HuH-7 (cell line): ENCODE measurements around the gene GDI2.
A peak's percentile ranks its signal among the peaks of the same experiment; 100 is the strongest.
"Not testable (repeated sequence)": the region's sequence is repeated elsewhere in the genome, so short reads cannot be mapped to it uniquely, and the experiment has no call there.

ENCODE experiments used
- DNase-seq: peaks from one replicate; pipeline ENCODE4 v3.0.0; 2011; ENCODE audit warnings: low spot score

The GDI2 gene

GRCh38 chr10:5782174-5782573 lies 31.1 kb downstream of the GDI2 start:
- DNase-seq: no peak

- DNase-seq: no peak
These were observed 33.5 kb downstream of the GDI2 start for GRCh38 chr10:5779730-5780129.

DNA sequence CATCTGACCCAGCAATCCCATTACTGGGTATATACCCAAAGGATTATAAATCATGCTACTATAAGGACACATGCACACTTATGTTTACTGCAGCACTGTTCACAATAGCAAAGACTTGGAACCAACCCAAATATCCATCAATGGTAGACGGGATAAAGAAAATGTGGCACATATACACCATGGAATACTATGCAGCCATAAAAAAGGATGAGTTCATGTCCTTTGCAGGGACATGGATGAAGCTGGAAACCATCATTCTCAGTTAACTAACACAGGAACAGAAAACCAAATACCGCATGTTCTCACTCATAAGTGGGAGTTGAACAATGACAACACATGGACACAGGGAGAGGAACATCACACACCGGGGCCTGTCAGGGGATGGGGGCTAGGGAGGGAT lies 35.5 kb downstream of the GDI2 start:
- not testable (repeated sequence) for DNase-seq

DNA sequence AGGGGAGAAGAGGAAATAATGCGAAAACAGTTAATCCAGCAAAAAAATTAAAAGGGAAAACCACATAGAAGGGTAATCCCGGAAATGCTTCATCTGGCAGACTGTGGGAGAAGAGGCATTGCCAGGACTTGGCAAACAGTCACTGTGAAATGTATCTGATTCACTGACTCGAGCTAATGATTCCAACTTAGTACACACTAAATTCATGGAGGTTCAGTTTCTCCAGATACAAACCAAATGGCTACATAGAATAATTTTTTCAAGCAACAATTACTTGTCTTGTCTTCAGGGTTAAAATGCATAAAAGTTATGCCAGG lies 36.4 kb downstream of the GDI2 start:
- DNase-seq: no peak

GRCh38 chr10:5776136-5776880 lies 36.9 kb downstream of the GDI2 start:
- peak; percentile 23 for DNase-seq

DNA sequence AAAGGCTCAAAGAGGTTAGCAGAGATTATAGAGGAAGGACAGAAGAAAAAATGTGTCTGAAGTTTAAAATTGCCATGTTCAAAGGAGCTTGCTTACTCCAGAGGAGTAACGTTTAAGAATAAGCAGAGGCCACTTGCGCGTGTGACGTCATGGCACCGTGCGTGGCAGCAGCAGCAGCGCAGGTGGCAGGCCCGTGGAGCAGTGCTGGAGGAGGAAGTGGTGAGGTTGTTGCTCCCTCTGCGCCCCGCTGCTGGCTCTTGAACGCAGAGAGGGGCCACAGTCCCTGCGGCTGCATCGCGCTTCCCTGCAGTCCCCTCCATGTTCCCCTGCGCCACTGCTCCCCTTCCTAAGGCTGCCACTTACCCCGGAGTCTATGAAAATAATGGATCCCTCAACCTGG lies 37.5 kb downstream of the GDI2 start:
- DNase-seq: no peak

- DNase-seq: no peak
These were observed 38.1 kb downstream of the GDI2 start for GRCh38 chr10:5774987-5775620.

GRCh38 chr10:5766189-5766588 lies 47.0 kb downstream of the GDI2 start:
- no peak for DNase-seq

DNA sequence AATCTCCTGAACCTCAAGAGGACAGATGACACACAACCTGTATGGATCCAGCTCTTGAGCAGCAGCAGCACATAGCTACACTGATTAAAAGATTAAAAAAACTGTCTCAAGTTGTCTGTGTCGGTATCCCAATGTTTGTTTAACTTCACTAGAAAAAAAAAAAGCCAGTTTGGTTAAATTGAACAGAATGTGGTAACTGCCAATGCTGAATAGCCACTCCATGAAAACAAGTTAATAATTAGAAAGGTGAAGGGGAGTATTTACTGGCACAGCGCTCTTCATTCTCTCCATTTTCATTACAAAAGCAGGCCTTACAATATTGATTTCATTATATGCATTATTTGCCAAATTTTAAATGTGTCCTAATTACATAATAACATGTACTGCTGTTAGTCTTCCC lies 47.6 kb downstream of the GDI2 start:
- no peak for DNase-seq

GRCh38 chr10:5764422-5765297 lies 48.6 kb downstream of the GDI2 start:
- no peak for DNase-seq

GRCh38 chr10:5762531-5762930 lies 50.7 kb downstream of the GDI2 start:
- DNase-seq: peak; percentile 29

DNA sequence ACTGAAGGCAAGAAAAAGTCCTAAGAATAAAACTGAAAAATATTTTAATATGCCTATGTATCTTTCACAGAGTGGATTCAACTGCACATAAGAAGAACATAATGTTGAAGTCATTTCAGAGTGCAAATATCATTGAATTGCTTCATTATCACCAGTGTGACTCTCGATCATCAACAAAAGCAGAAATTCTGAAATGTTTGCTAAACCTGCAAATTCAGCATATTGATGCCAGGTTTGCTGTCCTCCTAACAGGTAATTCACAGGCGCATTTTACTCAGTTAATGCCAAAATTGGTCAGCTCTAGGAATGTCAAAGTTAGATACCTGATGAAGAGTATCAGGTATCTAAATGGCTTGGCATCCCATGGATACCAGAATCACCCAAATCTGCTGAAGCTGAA lies 52.0 kb downstream of the GDI2 start:
- no peak for DNase-seq

DNA sequence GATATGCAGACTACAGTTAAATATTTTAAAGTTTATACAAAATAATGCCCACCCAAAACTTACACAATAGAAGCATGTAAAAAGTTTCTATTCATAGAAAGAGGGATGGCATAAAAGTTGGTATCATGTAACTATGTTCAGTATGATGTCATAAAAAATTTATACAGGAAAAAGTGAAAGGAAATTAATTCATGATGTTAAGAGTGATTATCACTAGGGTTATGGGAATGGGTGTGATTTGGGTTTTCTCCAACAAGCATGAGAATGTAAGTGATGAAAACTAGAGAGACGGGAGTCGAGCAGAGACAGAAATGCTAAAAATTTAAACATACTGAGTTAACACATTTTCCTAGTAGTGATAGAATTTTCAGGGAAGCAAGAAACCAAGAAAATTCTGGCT lies 52.7 kb downstream of the GDI2 start:
- no peak for DNase-seq

DNA sequence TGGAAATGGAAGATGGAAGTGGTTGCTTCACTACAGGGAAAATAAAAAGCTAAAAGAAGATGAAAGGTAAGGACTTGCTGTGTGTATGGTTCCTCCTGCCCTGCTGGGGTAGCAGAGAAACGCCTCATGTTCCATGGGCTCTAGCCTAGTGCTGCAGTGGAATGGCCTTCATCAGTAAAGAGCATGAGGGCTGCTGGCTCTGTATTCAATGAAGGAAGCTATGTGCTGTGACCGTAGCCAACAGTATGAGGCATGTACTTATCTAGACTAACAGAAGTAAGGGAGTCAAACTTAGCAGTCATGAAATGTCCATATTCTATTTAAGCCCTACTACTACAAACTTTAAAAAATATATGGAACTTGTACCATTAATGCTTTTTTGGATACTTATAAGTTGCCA lies 54.3 kb downstream of the GDI2 start:
- no peak for DNase-seq

DNA sequence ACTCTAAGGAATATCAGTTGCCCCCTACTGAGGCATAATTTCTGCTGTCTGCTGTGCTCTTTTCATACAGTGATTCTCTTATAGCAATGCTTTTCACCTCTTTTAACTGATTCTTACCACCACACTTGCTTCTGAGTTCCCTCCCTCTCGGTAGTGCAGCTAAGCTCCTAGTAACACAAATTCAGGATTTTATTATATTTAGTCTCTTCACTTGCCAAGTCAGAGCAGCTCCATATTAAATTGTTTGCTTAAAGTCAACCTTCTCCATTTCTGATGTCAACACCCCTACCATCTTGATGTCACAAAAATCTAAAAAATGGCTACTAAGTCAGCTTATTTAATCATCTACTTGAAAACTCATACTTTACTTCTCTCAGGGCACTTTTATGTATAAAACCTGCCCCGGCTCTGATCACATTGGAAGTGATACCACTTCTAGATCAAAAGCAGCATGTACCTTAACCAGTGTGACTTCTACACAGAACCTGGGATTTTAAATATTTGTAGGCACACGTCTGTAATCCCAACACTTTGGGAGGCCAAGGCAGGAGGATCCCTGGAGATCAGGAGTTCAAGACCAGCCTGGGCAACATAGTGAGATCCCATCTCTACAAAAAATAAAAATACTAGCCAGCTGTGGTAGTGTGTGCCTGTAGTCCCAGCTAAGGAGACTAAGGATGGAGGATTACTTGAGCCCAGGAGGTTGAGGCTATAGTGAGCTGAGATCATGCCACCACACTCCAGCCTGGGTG lies 55.3 kb downstream of the GDI2 start:
- DNase-seq: no peak

- DNase-seq: no peak
These were observed 60.8 kb downstream of the GDI2 start for GRCh38 chr10:5752301-5752871.

DNA sequence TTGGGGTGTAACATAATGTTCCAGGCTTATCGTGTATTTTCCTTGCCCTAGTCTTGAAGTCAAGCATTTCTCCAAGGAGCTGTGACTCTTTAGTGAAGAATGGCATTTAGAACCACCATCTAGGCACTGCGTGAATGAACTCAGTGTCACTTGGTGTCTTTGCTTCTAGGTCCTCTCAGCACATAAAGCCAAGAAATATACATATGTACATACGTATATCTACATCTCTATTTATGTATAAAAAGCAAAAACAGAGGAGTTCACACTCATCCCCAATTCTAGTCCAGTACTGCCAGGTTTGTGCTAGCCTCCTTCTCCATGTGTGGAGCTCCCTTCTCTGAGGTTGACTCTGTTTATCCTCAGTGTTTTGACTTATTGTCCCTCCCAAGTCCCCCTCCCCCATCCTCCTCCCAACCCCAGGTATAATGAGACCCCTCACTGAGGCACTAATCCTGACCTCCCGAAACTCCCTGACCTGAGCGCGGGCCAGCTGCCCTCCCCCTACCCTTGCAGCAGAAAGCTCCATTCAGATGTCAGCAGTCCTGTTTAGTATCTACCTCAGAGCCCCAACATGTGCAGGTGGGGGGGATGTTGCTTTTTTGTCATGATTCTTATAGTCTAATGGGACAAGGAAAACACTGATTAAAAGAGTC lies 61.5 kb downstream of the GDI2 start:
- no peak for DNase-seq

DNA sequence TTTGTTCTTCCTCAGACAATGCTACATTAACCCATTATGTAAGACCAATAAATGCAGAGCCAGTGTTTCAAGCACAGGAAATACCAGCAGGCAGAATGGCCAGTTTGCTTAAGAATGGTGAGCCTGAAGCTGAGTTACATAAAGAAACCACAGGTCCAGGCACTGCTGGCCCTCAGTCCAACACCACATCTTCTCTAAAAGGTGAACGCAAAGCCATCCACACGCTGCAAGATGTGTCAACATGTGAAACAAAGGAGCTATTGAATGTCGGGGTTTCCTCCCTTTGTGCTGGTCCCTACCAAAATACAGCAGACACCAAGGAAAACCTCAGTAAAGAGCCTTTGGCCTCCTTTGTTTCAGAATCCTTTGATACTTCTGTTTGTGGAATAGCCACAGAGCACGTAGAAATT lies 64.8 kb downstream of the GDI2 start:
- no peak for DNase-seq

- DNase-seq: no peak
These were observed 67.0 kb downstream of the GDI2 start for GRCh38 chr10:5746197-5746596.

- DNase-seq: peak; percentile 19
These were observed 68.4 kb downstream of the GDI2 start for GRCh38 chr10:5744849-5745248.

GRCh38 chr10:5743736-5744135 lies 69.5 kb downstream of the GDI2 start:
- DNase-seq: no peak

- no peak for DNase-seq
These were observed 71.1 kb downstream of the GDI2 start for GRCh38 chr10:5742116-5742515.
